Measurements from ENCODE around the gene NR1H3.

- TF ChIP-seq CTCF (IDR thresholded peaks at IDR 0.05) (no peak), MXI1 (IDR thresholded peaks at IDR 0.05; ENCODE audit: low read depth, low read length) (no peak), EP300 (IDR thresholded peaks at IDR 0.05; ENCODE audit: borderline replicate concordance in 1 of 2, low read depth in 1 of 2, low read length in 1 of 2) (no peak), NFIC (IDR thresholded peaks at IDR 0.05; ENCODE audit: borderline replicate concordance) (no peak), FOXM1 (IDR thresholded peaks at IDR 0.05; ENCODE audit: low read depth) (no peak), JUND (IDR thresholded peaks at IDR 0.05) (no peak), FOSL2 (IDR thresholded peaks at IDR 0.05; ENCODE audit: borderline replicate concordance, low read depth) (no peak), USF2 (IDR thresholded peaks at IDR 0.05; ENCODE audit: borderline replicate concordance, low read depth, low read length) (no peak), GABPA (IDR thresholded peaks at IDR 0.05; ENCODE audit: low read depth) (no peak)
These were observed 59.5 kb downstream of the NR1H3 start for GRCh38 chr11:47317064-47317828.

Data from SK-N-SH (cell line).